Measurements from ENCODE around the gene GMFB.
A peak's percentile ranks its signal among the peaks of the same experiment; 100 is the strongest.

The GMFB gene

DNA sequence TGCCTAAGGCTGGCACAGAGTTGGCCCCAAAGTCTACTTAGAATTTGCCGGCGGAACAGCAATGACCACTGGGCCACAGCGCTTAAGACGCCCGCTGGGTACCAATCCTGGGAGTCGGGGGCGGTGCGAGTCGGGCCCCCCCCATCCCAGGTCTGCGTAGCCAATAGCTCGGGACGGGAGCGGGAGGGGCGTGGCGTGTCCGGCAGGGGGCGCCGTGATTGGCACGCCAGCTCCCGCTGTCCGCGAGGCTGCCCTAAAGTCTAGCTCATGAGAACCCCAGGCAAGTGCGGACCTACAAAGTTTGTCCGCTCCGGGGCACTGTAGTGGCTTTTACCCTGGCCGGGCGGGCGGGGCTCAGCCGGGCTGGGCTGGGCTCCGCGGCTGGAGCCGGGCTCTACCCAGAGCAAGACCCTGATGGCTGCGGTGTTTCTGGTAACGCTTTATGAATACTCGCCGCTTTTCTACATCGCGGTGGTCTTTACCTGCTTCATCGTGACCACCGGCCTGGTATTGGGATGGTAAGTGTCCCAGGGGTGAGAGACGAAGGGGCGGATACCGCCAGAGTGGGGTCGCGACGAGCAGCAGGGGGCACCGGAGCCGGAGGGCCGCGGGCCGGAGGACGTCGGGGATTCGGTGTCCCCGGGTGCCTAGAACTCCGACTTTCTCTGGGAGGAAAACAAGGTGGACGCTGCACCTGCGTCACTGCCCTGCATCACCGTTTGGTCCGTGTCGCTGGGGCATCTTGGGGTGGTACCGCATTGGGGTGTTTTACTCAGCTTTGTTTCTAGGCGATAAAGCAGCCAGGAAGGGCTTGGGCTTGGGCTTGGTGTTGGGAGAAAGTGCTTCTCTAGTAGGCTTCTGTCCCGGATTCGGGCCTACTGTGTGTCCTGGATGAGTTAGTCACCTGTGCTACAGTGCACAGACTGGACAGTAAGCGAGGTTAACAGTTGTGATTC, 21.0 kb upstream of the GMFB start, which contains the start of gene CGRRF1:
Gene CGRRF1, plus strand, starts transcription at position 361 of the 956 bp plus-strand sequence. Its CDS starts 54 bp downstream, at position 415.
- Histone ChIP-seq H3K9ac (ENCODE audit: low read depth, low read length) (peak within 1 kb of the TSS; percentile 95), H3K4me1 (ENCODE audit: insufficient read depth, low read length) (peaks cover 5% of the 10 kb centered on the region; the same call in 1 of the 2 replicates)

DNA sequence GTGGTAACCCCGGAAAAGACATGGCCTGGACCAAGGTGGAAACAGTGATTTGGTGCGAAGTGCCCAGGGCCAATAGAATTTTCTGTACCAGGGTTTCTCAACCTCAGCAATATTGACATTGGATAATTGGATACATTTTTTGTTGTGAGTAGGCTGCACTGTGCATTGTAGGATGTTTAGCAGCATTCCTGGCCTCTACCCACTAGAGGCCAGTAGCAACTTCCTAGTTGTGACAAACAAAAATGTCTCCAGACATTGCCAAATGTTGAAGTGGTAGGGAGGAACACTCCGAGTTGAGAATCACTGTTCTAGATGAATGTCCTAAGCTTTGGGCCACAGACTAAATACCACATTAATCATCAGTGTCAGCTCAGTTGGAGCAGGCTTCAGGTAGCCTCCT, 14.7 kb upstream of the GMFB start:
- Histone ChIP-seq H3K36me3 (ENCODE audit: insufficient read depth, low read length) (no peaks in the 10 kb centered on the region), H3K9me3 (ENCODE audit: control insufficient read depth, insufficient read depth, low read length) (no peaks in the 10 kb centered on the region), H3K4me1 (ENCODE audit: insufficient read depth, low read length) (no peaks in the 10 kb centered on the region), H3K9ac (ENCODE audit: low read depth, low read length) (no peak overlapping the region)

More for the DNA sequence above, 21.0 kb upstream of the GMFB start, which contains the start of gene CGRRF1:
- H3K9me3 ChIP-seq (ENCODE audit: control insufficient read depth, insufficient read depth, low read length), result no peaks in the 10 kb centered on the region
- no peaks in the 10 kb centered on the region for H3K36me3 ChIP-seq (ENCODE audit: insufficient read depth, low read length)

GRCh38 chr14:54502602-54503001, 13.8 kb upstream of the GMFB start:
- H3K9me3 ChIP-seq (ENCODE audit: control insufficient read depth, insufficient read depth, low read length), result no peaks in the 10 kb centered on the region
- H3K9ac ChIP-seq (ENCODE audit: low read depth, low read length), result no peak overlapping the region
- H3K4me1 ChIP-seq (ENCODE audit: insufficient read depth, low read length), result no peaks in the 10 kb centered on the region
- H3K36me3 ChIP-seq (ENCODE audit: insufficient read depth, low read length), result no peaks in the 10 kb centered on the region

- no peaks in the 10 kb centered on the region for H3K9me3 ChIP-seq (ENCODE audit: control insufficient read depth, insufficient read depth, low read length)
- H3K36me3 ChIP-seq (ENCODE audit: insufficient read depth, low read length), result no peaks in the 10 kb centered on the region
- no peak overlapping the region for H3K9ac ChIP-seq (ENCODE audit: low read depth, low read length)
- no peaks in the 10 kb centered on the region for H3K4me1 ChIP-seq (ENCODE audit: insufficient read depth, low read length)
Measured at GRCh38 chr14:54501480-54501879, 12.7 kb upstream of the GMFB start.

DNA sequence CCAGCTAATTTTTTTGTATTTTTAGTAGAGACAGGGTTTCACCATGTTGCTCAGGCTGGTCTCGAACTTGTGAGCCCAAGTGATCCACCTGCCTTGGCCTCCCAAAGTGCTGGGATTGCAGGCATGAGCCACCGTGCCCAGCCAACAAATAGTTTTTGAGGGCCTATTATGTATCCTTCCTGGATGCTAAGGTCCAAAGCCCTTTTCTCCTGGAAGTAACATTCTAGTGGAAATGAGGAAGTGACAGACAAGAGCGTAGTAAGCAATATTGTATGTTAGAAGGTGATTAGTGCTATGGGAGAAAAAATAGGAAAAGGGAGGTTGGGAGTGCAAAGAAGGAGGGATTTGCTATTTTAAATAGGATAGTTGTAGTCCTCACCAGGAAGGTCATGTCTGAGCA, 12.0 kb upstream of the GMFB start:
- no peaks in the 10 kb centered on the region for H3K4me1 ChIP-seq (ENCODE audit: insufficient read depth, low read length)
- H3K36me3 ChIP-seq (ENCODE audit: insufficient read depth, low read length), result no peaks in the 10 kb centered on the region
- H3K9ac ChIP-seq (ENCODE audit: low read depth, low read length), result no peak overlapping the region
- H3K9me3 ChIP-seq (ENCODE audit: control insufficient read depth, insufficient read depth, low read length), result no peaks in the 10 kb centered on the region

GRCh38 chr14:54498579-54498978, 9.8 kb upstream of the GMFB start:
- Histone ChIP-seq H3K36me3 (ENCODE audit: insufficient read depth, low read length) (no peaks in the 10 kb centered on the region), H3K9me3 (ENCODE audit: control insufficient read depth, insufficient read depth, low read length) (no peaks in the 10 kb centered on the region), H3K4me1 (ENCODE audit: insufficient read depth, low read length) (no peaks in the 10 kb centered on the region), H3K9ac (ENCODE audit: low read depth, low read length) (no peak overlapping the region)

DNA sequence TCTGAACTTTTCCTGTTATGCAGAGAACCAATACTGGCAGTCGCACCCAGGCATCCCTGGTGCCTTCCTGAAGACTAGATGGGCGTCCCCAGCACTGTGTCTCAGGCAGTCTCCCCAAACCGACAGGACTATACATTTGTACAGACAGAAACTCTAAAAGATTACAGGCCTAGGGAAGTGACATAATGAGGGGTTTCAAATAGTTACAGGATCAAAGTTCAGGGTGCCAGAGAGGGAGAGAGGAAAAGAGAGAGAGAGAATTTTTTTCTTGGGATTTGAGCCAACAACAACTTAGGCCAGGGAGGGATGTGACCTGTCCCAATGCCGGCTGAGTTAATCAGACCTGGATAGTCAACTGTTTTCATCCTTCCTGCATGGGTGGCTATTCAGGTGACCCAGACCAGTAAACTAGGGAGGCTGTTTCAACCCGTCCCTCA, 9.3 kb upstream of the GMFB start:
- Histone ChIP-seq H3K36me3 (ENCODE audit: insufficient read depth, low read length) (no peaks in the 10 kb centered on the region), H3K9ac (ENCODE audit: low read depth, low read length) (no peak overlapping the region), H3K9me3 (ENCODE audit: control insufficient read depth, insufficient read depth, low read length) (no peaks in the 10 kb centered on the region), H3K4me1 (ENCODE audit: insufficient read depth, low read length) (no peaks in the 10 kb centered on the region)

GRCh38 chr14:54497224-54497623, 8.4 kb upstream of the GMFB start:
- no peaks in the 10 kb centered on the region for H3K36me3 ChIP-seq (ENCODE audit: insufficient read depth, low read length)
- H3K9ac ChIP-seq (ENCODE audit: low read depth, low read length), result no peak overlapping the region
- H3K4me1 ChIP-seq (ENCODE audit: insufficient read depth, low read length), result no peaks in the 10 kb centered on the region

DNA sequence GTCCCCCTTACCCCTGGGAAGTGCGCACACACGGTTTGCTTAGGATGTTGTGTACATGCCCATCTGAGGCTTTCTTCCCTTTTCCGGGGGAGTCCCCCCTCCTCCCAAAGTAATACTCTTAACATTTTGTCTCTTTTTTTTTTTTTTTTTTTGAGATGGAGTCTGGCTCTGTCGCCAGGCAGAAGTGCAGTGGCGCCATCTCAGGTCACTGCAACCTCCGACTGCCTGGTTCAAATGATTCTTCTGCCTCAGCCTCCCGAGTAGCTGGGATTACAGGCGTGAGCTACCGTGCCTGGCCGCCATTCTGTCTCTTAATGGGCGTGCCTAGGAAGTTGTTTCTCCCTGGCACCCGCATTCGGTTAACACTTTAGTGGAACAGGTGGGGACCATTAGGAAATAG, 4.5 kb upstream of the GMFB start:
- no peaks in the 10 kb centered on the region for H3K36me3 ChIP-seq (ENCODE audit: insufficient read depth, low read length)
- peaks cover 7% of the 10 kb centered on the region; the same call in 1 of the 2 replicates for H3K4me1 ChIP-seq (ENCODE audit: insufficient read depth, low read length)
- peak overlapping the region; percentile 21; the same call in 1 of the 2 replicates for H3K9ac ChIP-seq (ENCODE audit: low read depth, low read length)
- no peaks in the 10 kb centered on the region for H3K9me3 ChIP-seq (ENCODE audit: control insufficient read depth, insufficient read depth, low read length)

More at GRCh38 chr14:54497224-54497623, 8.4 kb upstream of the GMFB start:
- no peaks in the 10 kb centered on the region for H3K9me3 ChIP-seq (ENCODE audit: control insufficient read depth, insufficient read depth, low read length)

GRCh38 chr14:54490445-54491175, 1.8 kb upstream of the GMFB start:
- H3K36me3 ChIP-seq (ENCODE audit: insufficient read depth, low read length), result no peaks in the 10 kb centered on the region
- H3K9me3 ChIP-seq (ENCODE audit: control insufficient read depth, insufficient read depth, low read length), result no peaks in the 10 kb centered on the region
- peaks cover 7% of the 10 kb centered on the region for H3K4me1 ChIP-seq (ENCODE audit: insufficient read depth, low read length)
- no peak overlapping the region for H3K9ac ChIP-seq (ENCODE audit: low read depth, low read length)

- Histone ChIP-seq H3K36me3 (ENCODE audit: insufficient read depth, low read length) (no peaks in the 10 kb centered on the region), H3K9me3 (ENCODE audit: control insufficient read depth, insufficient read depth, low read length) (no peaks in the 10 kb centered on the region), H3K9ac (ENCODE audit: low read depth, low read length) (peak overlapping the region; percentile 86; the same call in 1 of the 2 replicates), H3K4me1 (ENCODE audit: insufficient read depth, low read length) (peaks cover 7% of the 10 kb centered on the region)
Measured at GRCh38 chr14:54489731-54490444, 1.1 kb upstream of the GMFB start.

DNA sequence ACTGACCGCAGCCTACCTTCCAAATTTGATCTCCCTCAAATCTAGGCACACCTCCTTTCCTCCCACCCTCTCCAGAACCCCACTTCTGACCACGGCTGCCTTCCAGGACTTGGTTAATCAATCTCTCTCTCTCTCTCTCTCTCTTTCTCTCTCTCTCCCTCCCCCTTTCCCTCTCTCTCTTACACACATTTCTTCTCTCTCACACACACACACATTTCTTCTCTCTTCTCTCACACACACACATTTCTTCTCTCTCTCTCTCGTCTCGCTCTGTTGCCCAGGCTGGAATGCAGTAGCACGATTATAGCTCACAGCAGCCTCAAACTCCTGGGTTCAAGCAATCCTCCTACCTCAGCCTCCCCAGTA, 521 bp upstream of the GMFB start:
- Histone ChIP-seq H3K9me3 (ENCODE audit: control insufficient read depth, insufficient read depth, low read length) (no peaks in the 10 kb centered on the region), H3K9ac (ENCODE audit: low read depth, low read length) (peak overlapping the region; percentile 86), H3K36me3 (ENCODE audit: insufficient read depth, low read length) (no peaks in the 10 kb centered on the region), H3K4me1 (ENCODE audit: insufficient read depth, low read length) (peaks cover 7% of the 10 kb centered on the region)

DNA sequence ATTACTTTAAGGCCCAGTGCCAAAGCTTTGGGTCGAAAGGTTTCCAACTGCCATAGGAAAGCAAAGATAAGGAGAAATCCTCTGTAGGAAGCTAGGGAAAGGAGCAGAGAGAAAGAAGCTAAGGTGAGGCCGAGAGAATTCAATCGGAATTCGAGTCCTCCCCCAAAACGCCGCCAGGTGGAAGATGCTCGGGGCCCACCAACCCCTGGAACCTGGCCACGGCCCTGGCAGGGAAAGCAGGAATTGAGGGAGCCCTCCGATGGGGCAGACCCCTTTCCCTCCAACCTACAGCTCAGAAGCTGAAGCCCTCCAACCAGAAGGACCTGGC, 498 bp downstream of the GMFB start:
- no peaks in the 10 kb centered on the region for H3K9me3 ChIP-seq (ENCODE audit: control insufficient read depth, insufficient read depth, low read length)
- peak overlapping the region; percentile 86 for H3K9ac ChIP-seq (ENCODE audit: low read depth, low read length)
- H3K4me1 ChIP-seq (ENCODE audit: insufficient read depth, low read length), result peaks cover 7% of the 10 kb centered on the region
- no peaks in the 10 kb centered on the region for H3K36me3 ChIP-seq (ENCODE audit: insufficient read depth, low read length)

- Histone ChIP-seq H3K9ac (ENCODE audit: low read depth, low read length) (peak overlapping the region; percentile 86), H3K36me3 (ENCODE audit: insufficient read depth, low read length) (no peaks in the 10 kb centered on the region), H3K4me1 (ENCODE audit: insufficient read depth, low read length) (peaks cover 7% of the 10 kb centered on the region), H3K9me3 (ENCODE audit: control insufficient read depth, insufficient read depth, low read length) (no peaks in the 10 kb centered on the region)
Measured at GRCh38 chr14:54487771-54488170, 1.0 kb downstream of the GMFB start.
